GM18519 (cell line): Measurements from ENCODE around the gene RXFP3.
"Not testable (repeated sequence)": the region's sequence is repeated elsewhere in the genome, so short reads cannot be mapped to it uniquely, and the experiment has no call there.

Experiments
- ATAC-seq: cut with Tn5 transposase; IDR thresholded peaks from one replicate; pipeline ENCODE4 v1.9.1; 2021; ENCODE audit warnings: mild to moderate bottlenecking, moderate library complexity; ENCODE audit not compliant: unreplicated experiment, low FRiP score

RXFP3 gene

DNA sequence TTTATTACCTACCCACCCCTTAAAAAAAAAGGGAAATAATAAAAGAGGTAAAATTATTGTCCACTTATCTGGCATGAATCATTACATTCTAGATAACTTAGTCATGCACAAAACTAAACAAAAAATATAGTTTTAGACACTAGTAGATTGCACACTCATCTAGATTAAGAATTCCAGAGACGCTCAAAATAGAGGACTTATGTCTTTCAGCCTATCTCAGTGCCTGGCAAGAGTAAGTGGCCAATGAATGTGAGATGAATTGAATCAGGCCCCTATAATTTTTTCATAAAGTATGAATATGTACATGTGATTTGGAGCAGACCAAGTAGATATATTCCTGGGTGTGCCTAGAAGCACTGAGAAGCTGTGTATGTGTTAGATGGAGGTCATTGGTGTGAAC lies 2.0 kb upstream of the RXFP3 start:
- peak; percentile 14 for ATAC-seq

DNA sequence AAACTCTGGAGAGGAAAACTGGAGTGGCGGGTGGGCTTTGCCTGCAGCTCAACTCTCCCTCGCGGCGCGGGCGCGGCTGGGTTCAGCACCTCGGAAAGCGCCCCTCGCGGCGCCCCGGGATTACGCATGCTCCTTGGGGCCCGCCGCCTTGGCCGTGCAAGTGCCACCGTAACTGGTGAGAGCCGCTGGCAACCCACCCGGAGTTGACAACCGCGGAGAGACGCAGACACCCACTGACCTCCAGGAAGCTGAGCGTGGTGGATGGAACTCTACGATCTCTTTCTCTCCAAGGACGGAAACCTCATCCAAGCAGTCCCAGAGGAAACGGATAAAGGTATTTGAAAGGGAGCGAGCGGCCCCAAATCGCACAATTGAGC lies 194 bp upstream of the RXFP3 start:
- ATAC-seq: peak; percentile 33

DNA sequence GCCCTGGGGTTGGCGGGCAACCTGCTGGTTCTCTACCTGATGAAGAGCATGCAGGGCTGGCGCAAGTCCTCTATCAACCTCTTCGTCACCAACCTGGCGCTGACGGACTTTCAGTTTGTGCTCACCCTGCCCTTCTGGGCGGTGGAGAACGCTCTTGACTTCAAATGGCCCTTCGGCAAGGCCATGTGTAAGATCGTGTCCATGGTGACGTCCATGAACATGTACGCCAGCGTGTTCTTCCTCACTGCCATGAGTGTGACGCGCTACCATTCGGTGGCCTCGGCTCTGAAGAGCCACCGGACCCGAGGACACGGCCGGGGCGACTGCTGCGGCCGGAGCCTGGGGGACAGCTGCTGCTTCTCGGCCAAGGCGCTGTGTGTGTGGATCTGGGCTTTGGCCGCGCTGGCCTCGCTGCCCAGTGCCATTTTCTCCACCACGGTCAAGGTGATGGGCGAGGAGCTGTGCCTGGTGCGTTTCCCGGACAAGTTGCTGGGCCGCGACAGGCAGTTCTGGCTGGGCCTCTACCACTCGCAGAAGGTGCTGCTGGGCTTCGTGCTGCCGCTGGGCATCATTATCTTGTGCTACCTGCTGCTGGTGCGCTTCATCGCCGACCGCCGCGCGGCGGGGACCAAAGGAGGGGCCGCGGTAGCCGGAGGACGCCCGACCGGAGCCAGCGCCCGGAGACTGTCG lies 976 bp downstream of the RXFP3 start:
- no peak for ATAC-seq

DNA sequence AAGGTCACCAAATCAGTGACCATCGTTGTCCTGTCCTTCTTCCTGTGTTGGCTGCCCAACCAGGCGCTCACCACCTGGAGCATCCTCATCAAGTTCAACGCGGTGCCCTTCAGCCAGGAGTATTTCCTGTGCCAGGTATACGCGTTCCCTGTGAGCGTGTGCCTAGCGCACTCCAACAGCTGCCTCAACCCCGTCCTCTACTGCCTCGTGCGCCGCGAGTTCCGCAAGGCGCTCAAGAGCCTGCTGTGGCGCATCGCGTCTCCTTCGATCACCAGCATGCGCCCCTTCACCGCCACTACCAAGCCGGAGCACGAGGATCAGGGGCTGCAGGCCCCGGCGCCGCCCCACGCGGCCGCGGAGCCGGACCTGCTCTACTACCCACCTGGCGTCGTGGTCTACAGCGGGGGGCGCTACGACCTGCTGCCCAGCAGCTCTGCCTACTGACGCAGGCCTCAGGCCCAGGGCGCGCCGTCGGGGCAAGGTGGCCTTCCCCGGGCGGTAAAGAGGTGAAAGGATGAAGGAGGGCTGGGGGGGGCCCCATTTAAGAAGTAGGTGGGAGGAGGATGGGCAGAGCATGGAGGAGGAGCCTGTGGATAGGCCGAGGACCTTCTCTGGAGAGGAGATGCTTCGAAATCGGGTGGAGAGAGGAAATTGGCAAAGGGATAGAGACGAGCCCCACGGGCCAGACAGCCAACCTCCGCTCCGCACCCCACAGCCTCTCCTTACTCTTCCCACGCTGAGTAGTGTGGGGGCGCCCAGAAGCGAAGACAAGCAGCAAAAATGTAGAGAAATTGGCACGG lies 1.7 kb downstream of the RXFP3 start:
- no peak for ATAC-seq

- ATAC-seq: no peak
Observed at GRCh38 chr5:33938507-33938796, 2.3 kb downstream of the RXFP3 start.

DNA sequence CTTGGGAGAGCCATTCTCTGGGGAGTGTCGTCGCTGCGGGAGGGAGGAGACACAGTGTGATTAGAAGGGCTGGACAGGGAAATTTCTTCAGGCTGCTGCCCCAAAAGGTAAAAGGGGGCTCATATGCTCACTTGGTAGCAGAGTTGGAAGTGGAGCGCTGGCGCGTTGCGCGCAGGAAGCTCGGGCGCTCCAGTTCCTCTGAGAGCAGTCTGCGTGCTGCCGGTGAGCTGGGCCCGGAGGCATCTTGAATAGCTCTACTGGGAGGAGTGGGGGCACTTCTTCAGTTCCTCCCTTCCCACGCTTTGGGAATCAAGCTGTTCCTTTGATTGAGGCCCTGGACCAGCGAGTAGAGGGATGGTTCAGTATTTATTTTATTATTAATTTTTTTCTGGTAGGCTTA lies 2.7 kb downstream of the RXFP3 start:
- ATAC-seq: no peak

- no peak for ATAC-seq
Observed at GRCh38 chr5:33939556-33940262, 3.5 kb downstream of the RXFP3 start.

GRCh38 chr5:33941090-33941489 lies 4.9 kb downstream of the RXFP3 start:
- no peak for ATAC-seq

DNA sequence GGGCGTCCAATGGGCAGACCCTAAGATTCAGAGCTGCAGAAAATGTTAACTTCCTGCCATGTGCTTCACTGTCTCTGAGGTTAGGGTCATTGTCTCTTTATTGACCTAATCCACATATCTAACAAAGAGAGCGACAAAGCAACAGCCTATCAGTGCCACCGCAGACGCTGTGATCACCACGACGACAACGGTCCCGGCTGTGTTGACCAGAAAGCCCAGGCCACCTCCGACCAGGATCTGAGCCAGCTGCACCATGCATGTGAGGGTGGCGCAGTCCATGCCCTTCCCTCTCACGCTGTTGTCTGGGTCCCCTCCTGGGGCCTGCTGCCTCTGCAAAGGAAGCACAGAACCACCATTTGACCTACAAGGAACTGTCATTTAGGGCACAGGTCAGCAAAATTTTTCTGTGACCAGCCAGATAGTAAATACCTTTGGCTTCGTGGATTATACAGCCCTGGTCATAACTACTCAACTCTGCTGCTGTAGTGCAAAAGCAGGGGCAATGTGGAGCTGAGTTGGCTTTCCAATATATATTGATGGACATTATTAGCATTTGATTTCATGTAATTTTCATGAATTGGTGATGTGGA lies 8.5 kb downstream of the RXFP3 start:
- no peak for ATAC-seq

GRCh38 chr5:33952175-33952574 lies 16.0 kb downstream of the RXFP3 start:
- not testable (repeated sequence) for ATAC-seq

DNA sequence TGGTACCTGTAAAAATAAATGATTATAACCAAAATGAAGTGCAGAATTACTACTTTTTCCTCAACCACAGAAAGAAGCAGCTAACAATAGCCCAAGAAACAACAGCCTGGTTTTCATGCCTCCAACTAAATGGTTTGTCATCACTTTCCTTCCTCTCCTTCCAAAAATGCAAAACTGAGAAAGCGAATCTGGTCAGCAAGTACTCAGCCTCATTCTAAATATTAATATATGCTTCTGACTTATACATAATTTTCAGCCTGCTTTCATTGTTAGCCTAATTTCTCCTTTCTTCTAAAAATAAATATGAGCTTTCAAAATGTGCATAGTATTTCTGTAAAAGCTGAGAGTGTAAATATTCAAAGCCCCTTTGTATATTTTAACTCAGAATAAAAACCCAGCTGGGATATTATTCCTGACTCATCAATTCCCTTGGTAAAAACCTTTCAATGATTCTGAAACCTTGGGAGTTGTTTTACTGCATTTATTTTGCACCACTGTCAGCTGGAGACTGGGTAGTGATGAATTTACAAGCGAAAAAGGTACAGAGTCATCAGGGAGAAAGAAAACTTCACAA lies 21.5 kb downstream of the RXFP3 start:
- ATAC-seq: no peak

GRCh38 chr5:33958176-33958575 lies 22.0 kb downstream of the RXFP3 start:
- ATAC-seq: no peak

DNA sequence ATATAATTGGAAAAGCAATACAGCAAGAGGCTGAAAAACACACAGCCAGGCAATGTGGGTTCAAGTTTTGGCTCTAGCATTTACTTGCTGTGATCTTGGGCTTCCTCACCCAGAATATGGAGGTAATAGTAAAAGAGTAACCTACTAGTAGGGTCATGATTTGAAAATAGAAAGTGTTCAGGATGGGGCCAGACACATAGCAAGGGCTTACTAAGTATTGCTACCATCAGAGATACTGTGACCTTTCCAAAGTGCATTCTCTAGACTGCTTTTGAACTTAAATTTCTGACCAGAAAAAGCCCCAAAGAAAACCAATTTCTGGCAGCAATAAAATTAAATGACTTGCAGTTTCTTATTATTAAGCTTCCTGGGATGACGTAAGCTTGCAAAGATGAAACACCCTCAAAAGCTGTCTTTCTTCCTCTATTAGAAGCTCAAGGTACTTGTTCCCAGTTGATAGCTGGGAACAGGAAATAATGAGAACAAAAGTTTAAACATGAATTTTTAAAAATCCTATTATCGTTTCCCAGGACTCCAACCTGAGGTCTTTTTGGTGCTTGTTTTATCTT lies 28.0 kb downstream of the RXFP3 start:
- no peak for ATAC-seq

DNA sequence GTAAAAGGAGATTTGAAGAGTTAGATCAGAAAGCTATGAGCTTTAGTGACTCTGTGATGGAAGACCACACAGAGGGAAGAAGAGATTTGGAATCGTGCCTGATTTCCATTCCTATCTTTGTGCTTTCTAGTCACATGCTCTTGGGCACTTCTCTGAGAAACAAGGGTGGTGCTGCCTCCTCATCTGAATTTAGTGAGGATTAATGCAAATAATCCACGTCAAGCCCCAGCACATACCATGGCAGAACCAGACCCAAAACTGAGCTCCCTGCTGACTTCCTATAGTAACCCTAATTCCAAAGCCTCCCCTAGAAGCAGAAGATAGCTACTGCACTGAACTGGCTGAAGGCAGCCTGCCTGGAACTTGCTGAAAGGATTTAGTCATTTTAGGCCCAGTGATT lies 30.6 kb downstream of the RXFP3 start:
- ATAC-seq: no peak

DNA sequence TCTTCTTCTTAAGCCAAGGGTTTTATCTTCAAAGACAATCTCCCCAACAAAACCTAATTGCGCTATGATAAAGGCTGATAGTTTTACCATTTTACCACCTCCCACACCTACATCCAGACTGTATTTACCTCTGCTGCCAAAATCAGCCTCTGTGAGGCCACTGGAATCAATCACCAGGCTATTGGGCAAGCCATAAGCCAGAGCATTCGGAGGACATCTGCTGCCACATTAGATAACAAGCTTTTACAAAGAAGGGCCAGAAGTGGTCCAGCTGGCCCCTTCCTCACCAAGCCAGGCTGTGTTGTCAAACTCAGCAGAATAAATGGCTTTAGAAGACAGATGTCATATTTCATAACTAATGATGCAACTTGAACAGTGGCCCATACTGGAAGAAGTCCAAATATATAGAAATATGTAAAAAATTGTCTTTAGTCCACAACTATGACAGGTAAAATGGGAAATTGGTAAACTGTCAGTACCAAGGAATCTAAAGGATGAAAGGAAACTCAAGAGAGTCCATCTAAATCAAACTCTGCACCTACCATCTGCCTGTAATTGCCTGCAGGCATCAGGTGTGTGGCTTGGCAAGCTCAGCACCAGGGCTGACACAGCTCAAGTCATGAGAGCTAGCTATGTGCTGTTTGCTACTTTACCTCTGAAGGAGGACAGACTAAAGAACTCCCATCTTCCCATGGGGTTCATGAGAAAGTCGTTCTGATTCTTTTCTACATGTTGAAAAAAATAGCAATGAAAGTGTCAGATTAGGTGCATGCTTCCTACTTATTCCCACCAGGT lies 32.2 kb downstream of the RXFP3 start:
- no peak for ATAC-seq

GRCh38 chr5:33969572-33970452 lies 33.6 kb downstream of the RXFP3 start:
- ATAC-seq: no peak

DNA sequence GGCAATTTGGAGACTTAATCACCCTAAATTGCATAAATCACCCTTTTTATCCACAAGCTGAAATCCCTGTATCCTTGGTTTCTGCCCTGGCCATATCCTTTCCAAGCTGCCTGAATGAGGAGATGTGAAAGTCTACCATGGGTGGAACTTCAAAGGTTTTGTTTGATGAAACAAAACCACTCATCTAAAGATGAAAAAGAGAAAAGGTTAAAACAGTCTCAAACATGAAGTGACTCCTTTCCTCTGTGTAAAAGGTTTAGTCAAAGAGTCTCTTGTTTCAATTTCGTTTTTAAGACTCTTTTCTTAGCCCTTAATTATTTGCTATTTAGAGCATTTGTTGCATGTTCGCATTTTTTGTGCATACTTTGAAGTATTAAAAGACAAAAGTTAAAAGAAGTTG lies 37.1 kb downstream of the RXFP3 start:
- ATAC-seq: peak; percentile 57

DNA sequence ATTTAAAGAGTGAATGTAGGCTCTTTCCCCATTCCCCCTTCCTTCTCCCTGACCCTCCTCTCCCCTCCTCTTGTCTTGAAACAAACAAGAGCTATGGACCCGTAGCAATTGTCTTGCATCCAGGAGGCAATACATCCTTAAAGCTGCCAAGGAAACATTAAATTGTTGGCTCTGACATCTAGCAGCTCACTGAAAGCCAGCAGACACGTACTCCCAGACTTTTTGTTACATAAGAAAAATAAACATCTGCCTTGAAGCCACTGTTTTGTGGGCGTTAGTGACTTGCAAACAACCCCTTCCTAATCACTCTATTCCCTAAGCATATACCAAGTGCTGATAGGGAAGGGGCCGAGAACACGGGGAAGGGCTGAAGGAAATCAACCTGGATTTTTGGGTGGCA lies 39.7 kb downstream of the RXFP3 start:
- no peak for ATAC-seq

DNA sequence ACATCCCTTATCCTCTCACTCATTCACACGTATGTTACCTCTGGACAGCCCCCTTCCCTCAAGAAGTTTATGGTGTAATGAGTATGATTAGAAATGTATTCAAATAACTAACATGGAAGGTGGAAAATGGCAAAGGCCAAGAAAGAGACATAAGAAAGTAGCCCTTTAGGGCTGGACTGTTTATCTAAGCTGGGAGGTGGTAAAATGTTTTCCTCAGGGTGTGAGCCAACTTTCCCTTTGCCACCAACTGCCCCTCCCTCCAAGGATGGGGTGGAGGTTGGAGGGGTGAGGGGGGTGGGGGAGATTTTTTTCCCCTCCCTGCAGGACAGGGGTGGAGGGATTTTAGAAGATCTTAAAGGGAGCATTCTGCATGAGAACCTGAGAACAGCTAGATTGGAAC lies 40.1 kb downstream of the RXFP3 start:
- no peak for ATAC-seq
